Right lobe of liver (tissue), 4 donors: ENCODE data around the gene LCMT2.

Experiments used
- CTCF ChIP-seq, 4 donors: fragments of 200-600 bp in 3 of 4; fragments of 450-650 bp in 1 of 4; IDR thresholded peaks; one replicate each; pipeline versions ENCODE4 v1.5.1 to v1.8.0; 2016 to 2022; ENCODE audit warnings: antibody characterized with exemption in 4 of 4, mild to moderate bottlenecking in 2 of 4
- POLR2A ChIP-seq: fragments of 450-650 bp; IDR thresholded peaks from one replicate; pipeline ENCODE4 v1.6.1; 2017; ENCODE audit warnings: antibody characterized with exemption, mild to moderate bottlenecking
- donor health status: DM: no; HTN: no; CAD: no.
- donor health status: DM: no; HTN: no; CAD: no.
- donor health status: DM: no; HTN: yes; CAD: no.

DNA sequence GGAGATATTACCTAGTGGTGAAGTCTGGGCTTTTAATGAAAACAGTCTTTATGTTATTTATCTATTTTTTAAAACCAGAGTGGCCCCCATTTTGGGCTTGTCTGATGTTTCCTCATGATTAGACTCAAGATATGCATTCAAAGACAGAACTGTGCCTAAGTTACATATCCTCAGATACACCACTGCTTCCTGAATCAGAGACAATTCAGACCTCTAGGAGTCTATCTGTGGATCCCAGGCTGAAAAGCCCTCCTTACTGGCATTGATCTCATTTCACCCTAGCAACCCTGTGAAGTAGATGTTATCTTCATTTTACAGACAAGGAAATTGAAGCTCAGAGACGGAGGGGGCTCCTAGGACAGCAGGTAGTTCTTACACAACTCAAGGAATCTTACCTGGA, 46.8 kb downstream of the LCMT2 start:
- TF ChIP-seq POLR2A: no peak
- no peak for TF ChIP-seq CTCF (IDR thresholded peaks at IDR 0.05)
